ENCODE results near the gene EPB42.

DNA sequence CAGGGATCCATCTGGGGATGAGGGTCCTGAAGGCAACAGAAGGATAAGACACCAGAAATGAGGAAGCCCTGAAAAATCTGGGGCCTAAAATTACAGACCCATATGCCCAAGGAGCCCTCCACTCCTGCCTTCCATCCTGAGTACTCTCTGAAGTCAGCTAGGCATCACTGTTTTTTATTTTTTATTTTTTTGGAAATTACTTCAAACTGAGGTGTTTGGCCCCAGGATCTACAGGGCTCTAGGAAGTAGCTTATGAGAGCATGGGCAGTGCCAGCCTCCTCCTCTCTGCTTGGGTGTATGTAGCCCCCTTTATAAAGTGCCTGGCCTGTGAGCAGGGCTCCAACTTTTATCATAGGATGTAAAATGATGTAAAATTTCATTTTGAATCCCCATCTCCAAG, 7.9 kb downstream of the EPB42 start:
- TF ChIP-seq HOXD13 (CRISPR knock-in tag; IDR thresholded peaks at IDR 0.05; ENCODE audit: borderline replicate concordance): no peak
- TF ChIP-seq, protein P1, sequence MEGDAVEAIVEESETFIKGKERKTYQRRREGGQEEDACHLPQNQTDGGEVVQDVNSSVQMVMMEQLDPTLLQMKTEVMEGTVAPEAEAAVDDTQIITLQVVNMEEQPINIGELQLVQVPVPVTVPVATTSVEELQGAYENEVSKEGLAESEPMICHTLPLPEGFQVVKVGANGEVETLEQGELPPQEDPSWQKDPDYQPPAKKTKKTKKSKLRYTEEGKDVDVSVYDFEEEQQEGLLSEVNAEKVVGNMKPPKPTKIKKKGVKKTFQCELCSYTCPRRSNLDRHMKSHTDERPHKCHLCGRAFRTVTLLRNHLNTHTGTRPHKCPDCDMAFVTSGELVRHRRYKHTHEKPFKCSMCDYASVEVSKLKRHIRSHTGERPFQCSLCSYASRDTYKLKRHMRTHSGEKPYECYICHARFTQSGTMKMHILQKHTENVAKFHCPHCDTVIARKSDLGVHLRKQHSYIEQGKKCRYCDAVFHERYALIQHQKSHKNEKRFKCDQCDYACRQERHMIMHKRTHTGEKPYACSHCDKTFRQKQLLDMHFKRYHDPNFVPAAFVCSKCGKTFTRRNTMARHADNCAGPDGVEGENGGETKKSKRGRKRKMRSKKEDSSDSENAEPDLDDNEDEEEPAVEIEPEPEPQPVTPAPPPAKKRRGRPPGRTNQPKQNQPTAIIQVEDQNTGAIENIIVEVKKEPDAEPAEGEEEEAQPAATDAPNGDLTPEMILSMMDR (tag by site-specific recombination; IDR thresholded peaks at IDR 0.05): no peak
- TF ChIP-seq ZNF600 (tag by site-specific recombination; IDR thresholded peaks at IDR 0.05): no peak
- TF ChIP-seq ZNF548 (tag by site-specific recombination; IDR thresholded peaks at IDR 0.05): no peak
- no peak for TF ChIP-seq ZNF670 (tag by site-specific recombination; IDR thresholded peaks at IDR 0.05; ENCODE audit: low read depth)
- no peak for TF ChIP-seq ZNF16 (tag by site-specific recombination; IDR thresholded peaks at IDR 0.05; ENCODE audit: low read depth)
